ENCODE results near the gene BNIPL. TPM values are rescaled to one million over a fixed set of nuclear protein-coding genes. Genes with fewer than 3 reads are reported as not detected.

The BNIPL gene
- polyA plus RNA-seq, 4 donors, result 0.27 to 0.89 (median 0.62) TPM

Other genes starting within 250 kb of the BNIPL start
- 10 to 100 TPM in 3 of 4 donors, 1 to 10 TPM in 1; 8.1 to 26.4 (median 14.8) TPM for gene CTSK, start 228.3 kb upstream of the BNIPL start, polyA plus RNA-seq
- gene ARNT, start 160.0 kb upstream of the BNIPL start, polyA plus RNA-seq, result 10 to 100 TPM; 14.3 to 33.5 (median 15.4) TPM
- gene CTXND2, start 149.4 kb upstream of the BNIPL start, polyA plus RNA-seq, result not detected
- 10 to 100 TPM; 12.7 to 56.1 (median 19.4) TPM for gene SETDB1, start 110.2 kb upstream of the BNIPL start, polyA plus RNA-seq
- 100 to 1,000 TPM; 111 to 366 (median 193) TPM for gene CERS2, start 61.8 kb upstream of the BNIPL start, polyA plus RNA-seq
- 1 to 10 TPM in 1 of 4 donors, under 1 TPM in 2, not detected in 1; 0.43 to 5.8 (median 0.89) TPM for gene ANXA9, start 54.3 kb upstream of the BNIPL start, polyA plus RNA-seq
- gene MINDY1, start 29.7 kb upstream of the BNIPL start, polyA plus RNA-seq, result 10 to 100 TPM in 3 of 4 donors, 1 to 10 TPM in 1; 9.5 to 24.0 (median 16.8) TPM
- gene PRUNE1, start 28.1 kb upstream of the BNIPL start, polyA plus RNA-seq, result 10 to 100 TPM; 15.1 to 31.6 (median 15.6) TPM
- gene C1orf56, start 11.2 kb downstream of the BNIPL start, polyA plus RNA-seq, result 1 to 10 TPM in 3 of 4 donors, under 1 TPM in 1; 0.67 to 7.3 (median 3.7) TPM
- 10 to 100 TPM; 22.8 to 46.6 (median 32.4) TPM for gene CDC42SE1, start 23.0 kb downstream of the BNIPL start, polyA plus RNA-seq
- gene MLLT11, start 23.8 kb downstream of the BNIPL start, polyA plus RNA-seq, result 1 to 10 TPM in 2 of 4 donors, under 1 TPM in 2; 0.22 to 5.5 (median 2.4) TPM
- 10 to 100 TPM in 1 of 4 donors, 1 to 10 TPM in 3; 1.1 to 12.6 (median 5.0) TPM for gene GABPB2, start 34.2 kb downstream of the BNIPL start, polyA plus RNA-seq
- 100 to 1,000 TPM in 1 of 4 donors, 10 to 100 TPM in 2, 1 to 10 TPM in 1; 8.7 to 140 (median 46.9) TPM for gene SEMA6C, start 110.0 kb downstream of the BNIPL start, polyA plus RNA-seq
- 10 to 100 TPM in 1 of 4 donors, 1 to 10 TPM in 3; 1.6 to 16.2 (median 4.8) TPM for gene TNFAIP8L2, start 120.1 kb downstream of the BNIPL start, polyA plus RNA-seq
- 1 to 10 TPM; 3.2 to 9.9 (median 6.2) TPM for gene LYSMD1, start 129.3 kb downstream of the BNIPL start, polyA plus RNA-seq
- 10 to 100 TPM; 35.4 to 69.6 (median 47.4) TPM for gene SCNM1, start 129.6 kb downstream of the BNIPL start, polyA plus RNA-seq
- gene TMOD4, start 139.4 kb downstream of the BNIPL start, polyA plus RNA-seq, result 1 to 10 TPM in 1 of 4 donors, under 1 TPM in 2, not detected in 1; 0.19 to 1.9 (median 0.38) TPM
- 10 to 100 TPM; 27.3 to 40.1 (median 32.0) TPM for gene VPS72, start 153.6 kb downstream of the BNIPL start, polyA plus RNA-seq
- gene PIP5K1A, start 162.0 kb downstream of the BNIPL start, polyA plus RNA-seq, result 10 to 100 TPM; 18.8 to 31.7 (median 31.4) TPM
- 100 to 1,000 TPM; 112 to 182 (median 153) TPM for gene PSMD4, start 218.1 kb downstream of the BNIPL start, polyA plus RNA-seq
- gene ZNF687, start 245.7 kb downstream of the BNIPL start, polyA plus RNA-seq, result 10 to 100 TPM; 12.2 to 24.0 (median 12.9) TPM

All from small intestine (tissue), 4 donors.